Upper lobe of left lung (tissue), 6 donors: ENCODE measurements around the gene ZNF177. TPM values are rescaled to one million over a fixed set of nuclear protein-coding genes. Genes with fewer than 3 reads are reported as not detected.

Experiments
- ATAC-seq, 2 donors: fragments of 200-7000 bp; cut with Tn5 transposase; one replicate each; pipeline ENCODE4 v1.9.1; 2022; ENCODE audit warnings: mild to moderate bottlenecking in 2 of 2, moderate library complexity in 2 of 2; ENCODE audit not compliant: low FRiP score in 2 of 2
- DNase-seq, 2 donors: peaks; one replicate each; pipeline ENCODE4 v3.0.0-alpha.2; 2019 to 2020
- H3K27ac ChIP-seq, 4 donors: fragments of 200-600 bp; sonication (generic); one replicate each; pipeline ENCODE4 v1.5.1; 2016 to 2019
- H3K27me3 ChIP-seq, 4 donors: fragments of 200-600 bp; sonication (generic); one replicate each; pipeline ENCODE4 v1.5.1; 2017 to 2019
- H3K36me3 ChIP-seq, 4 donors: fragments of 200-600 bp; sonication (generic); one replicate each; pipeline ENCODE4 v1.5.1; 2016 to 2019
- H3K4me1 ChIP-seq, 4 donors: fragments of 200-600 bp; sonication (generic); one replicate each; pipeline ENCODE4 v1.5.1; 2018 to 2019
- H3K4me3 ChIP-seq, 4 donors: fragments of 200-600 bp; sonication (generic); one replicate each; pipeline ENCODE4 v1.5.1; 2017 to 2019; ENCODE audit warnings: mild to moderate bottlenecking in 2 of 4, moderate library complexity in 1 of 4
- H3K9me3 ChIP-seq, 4 donors: fragments of 200-600 bp; sonication (generic); one replicate each; pipeline ENCODE4 v1.5.1; 2018 to 2019
- CTCF ChIP-seq, 6 experiments: fragments of 450-650 bp in 4 of 6; fragments of 200-600 bp in 2 of 6; sonication (generic) in 2 of 6; IDR thresholded peaks; one replicate each; pipeline ENCODE4 v1.5.1; 2016 to 2019; ENCODE audit warnings: antibody characterized with exemption in 6 of 6
- EP300 ChIP-seq, 4 donors: sonication (generic); formaldehyde crosslinking; IDR thresholded peaks; one replicate each; pipeline ENCODE4 v1.5.1; 2017; ENCODE audit warnings: antibody characterized with exemption in 4 of 4, control low read depth in 2 of 4
- POLR2A ChIP-seq, 4 donors: fragments of 450-650 bp; IDR thresholded peaks; one replicate each; pipeline ENCODE4 v1.5.1; 2016 to 2017; ENCODE audit warnings: antibody characterized with exemption in 4 of 4, mild to moderate bottlenecking in 2 of 4
- POLR2AphosphoS5 ChIP-seq, 2 donors: sonication (generic); formaldehyde crosslinking; IDR thresholded peaks; one replicate each; pipeline ENCODE4 v1.5.1; 2017; ENCODE audit warnings: antibody characterized with exemption in 2 of 2
- WGBS, 2 donors: methylation state at CpG; one replicate each; pipeline ENCODE4 v1.1.5; 2017 to 2018; 5-methylcytosine and 5-hydroxymethylcytosine counted together
- total RNA-seq, 6 donors: library from RNA; depleted of rRNA in 4 of 6; stranded (reverse); fragments of >200 nt in 4 of 6; gene quantifications; one replicate each; pipeline versions ENCODE4 v1.1.0 to v1.2.1, GENCODE V29; 2016 to 2021
- donor health status: DM: no; HTN: no; CAD: no; lungs with moderate emphysema.
- donor health status: DM: no; HTN: yes; CAD: no; lungs with severe emphysema.

The ZNF177 gene
- total RNA-seq, 6 donors from 2014 or later: 1.1 to 19.9 (median 1.4) TPM

GRCh38 chr19:9345005-9345404 lies 17.8 kb upstream of the ZNF177 start:
- TF ChIP-seq CTCF (IDR thresholded peaks at IDR 0.05) (no peak), POLR2AphosphoS5 (IDR thresholded peaks at IDR 0.05) (no peak), POLR2A (IDR thresholded peaks at IDR 0.05) (no peak), EP300 (IDR thresholded peaks at IDR 0.05) (no peak)
- Histone ChIP-seq H3K27me3 (no peaks in the 10 kb centered on the region), H3K9me3 (peaks cover 96 to 100% (median 98%) of the 10 kb centered on the region in 4 donors), H3K4me1 (no peaks in the 10 kb centered on the region), H3K27ac (no peak overlapping the region), H3K36me3 (peaks cover 10 to 52% (median 36%) of the 10 kb centered on the region in 4 donors), H3K4me3 (no peak overlapping the region)
- DNase-seq (no peak), ATAC-seq (no peak)
- WGBS, 2 donors: 93 to 96% methylated on average over 2 of the region's 2 CpGs

GRCh38 chr19:9348253-9348652 lies 14.6 kb upstream of the ZNF177 start:
- Histone ChIP-seq H3K4me3 (no peak overlapping the region), H3K27ac (no peak overlapping the region), H3K36me3 (peaks cover 0 to 32% (median 11%) of the 10 kb centered on the region in 4 donors), H3K27me3 (no peaks in the 10 kb centered on the region), H3K4me1 (no peaks in the 10 kb centered on the region), H3K9me3 (peaks cover 89 to 99% (median 97%) of the 10 kb centered on the region in 4 donors)
- no peak for ATAC-seq
- TF ChIP-seq POLR2A (IDR thresholded peaks at IDR 0.05): no peak
- no peak for TF ChIP-seq POLR2AphosphoS5 (IDR thresholded peaks at IDR 0.05)
- no peak for TF ChIP-seq EP300 (IDR thresholded peaks at IDR 0.05)
- TF ChIP-seq CTCF (IDR thresholded peaks at IDR 0.05): no peak
- no peak for DNase-seq
- 96 to 98% methylated on average over 3 of the region's 3 CpGs for WGBS, 2 donors

- no peak for TF ChIP-seq POLR2A (IDR thresholded peaks at IDR 0.05)
- no peak for TF ChIP-seq POLR2AphosphoS5 (IDR thresholded peaks at IDR 0.05)
- no peak for TF ChIP-seq EP300 (IDR thresholded peaks at IDR 0.05)
- no peak for TF ChIP-seq CTCF (IDR thresholded peaks at IDR 0.05)
- no peak for ATAC-seq
- Histone ChIP-seq H3K36me3 (peaks cover 0 to 28% (median 6%) of the 10 kb centered on the region in 4 donors), H3K4me1 (no peaks in the 10 kb centered on the region), H3K9me3 (peaks cover 86 to 99% (median 97%) of the 10 kb centered on the region in 4 donors), H3K4me3 (no peak overlapping the region), H3K27me3 (no peaks in the 10 kb centered on the region), H3K27ac (no peak overlapping the region)
- peak in 1 of 2 donors; percentile 41 for DNase-seq
- 97 to 98% methylated on average over 22 of the region's 22 CpGs for WGBS, 2 donors
These were observed 14.1 kb upstream of the ZNF177 start for GRCh38 chr19:9348671-9349070.

- H3K27ac ChIP-seq: no peak overlapping the region
- peaks cover 0 to 18% (median 0%) of the 10 kb centered on the region in 4 donors for H3K36me3 ChIP-seq
- ATAC-seq: no peak
- DNase-seq: no peak
- H3K27me3 ChIP-seq: no peaks in the 10 kb centered on the region
- no peak overlapping the region for H3K4me3 ChIP-seq
- H3K4me1 ChIP-seq: no peaks in the 10 kb centered on the region
- peaks cover 55 to 99% (median 96%) of the 10 kb centered on the region in 4 donors for H3K9me3 ChIP-seq
- TF ChIP-seq POLR2AphosphoS5 (IDR thresholded peaks at IDR 0.05) (no peak), POLR2A (IDR thresholded peaks at IDR 0.05) (no peak), CTCF (IDR thresholded peaks at IDR 0.05) (no peak), EP300 (IDR thresholded peaks at IDR 0.05) (no peak)
- 96 to 97% methylated on average over 2 of the region's 2 CpGs for WGBS, 2 donors
These were observed 10.3 kb upstream of the ZNF177 start for GRCh38 chr19:9352505-9352904.

- Histone ChIP-seq H3K4me1 (no peaks in the 10 kb centered on the region), H3K36me3 (peaks cover 0 to 22% (median 2%) of the 10 kb centered on the region in 4 donors), H3K9me3 (peaks cover 54 to 99% (median 96%) of the 10 kb centered on the region in 4 donors), H3K4me3 (no peak overlapping the region), H3K27ac (no peak overlapping the region), H3K27me3 (no peaks in the 10 kb centered on the region)
- TF ChIP-seq POLR2A (IDR thresholded peaks at IDR 0.05) (no peak), EP300 (IDR thresholded peaks at IDR 0.05) (no peak), POLR2AphosphoS5 (IDR thresholded peaks at IDR 0.05) (no peak), CTCF (IDR thresholded peaks at IDR 0.05) (no peak)
- ATAC-seq (no peak), DNase-seq (no peak)
These were observed 9.8 kb upstream of the ZNF177 start for GRCh38 chr19:9353011-9353410.
